AG09319 (cell line): Measurements from ENCODE around the gene NSG1.

Source experiments
- DNase-seq: peaks from one replicate; pipeline ENCODE4 v3.0.0-alpha.2; 2010; ENCODE audit warnings: low read depth; ENCODE audit errors: extremely low read depth
- CTCF ChIP-seq: IDR thresholded peaks from 2 replicates; pipeline ENCODE4 v1.5.1; 2011; ENCODE audit warnings: low read depth, mild to moderate bottlenecking, inconsistent platforms, low read length, moderate library complexity

The NSG1 gene

GRCh38 chr4:4455210-4455865 is 68.4 kb downstream of the NSG1 start:
- DNase-seq, result no peak
- TF ChIP-seq CTCF, result no peak

- no peak for TF ChIP-seq CTCF
- no peak for DNase-seq
Measured at GRCh38 chr4:4456351-4456750, 69.4 kb downstream of the NSG1 start.

GRCh38 chr4:4456816-4457578 is 70.1 kb downstream of the NSG1 start:
- TF ChIP-seq CTCF, result no peak
- DNase-seq, result no peak

GRCh38 chr4:4457803-4458553 is 71.1 kb downstream of the NSG1 start:
- no peak for TF ChIP-seq CTCF
- no peak for DNase-seq

GRCh38 chr4:4459181-4459580 is 72.3 kb downstream of the NSG1 start:
- no peak for TF ChIP-seq CTCF
- no peak for DNase-seq

GRCh38 chr4:4460759-4461158 is 73.9 kb downstream of the NSG1 start:
- TF ChIP-seq CTCF, result no peak
- DNase-seq, result no peak

GRCh38 chr4:4461178-4461577 is 74.3 kb downstream of the NSG1 start:
- no peak for TF ChIP-seq CTCF

More at GRCh38 chr4:4461178-4461577, 74.3 kb downstream of the NSG1 start:
- DNase-seq, result no peak
